HG03521 (cell line): ENCODE results near the gene PSMA5.

Experiments used
- ATAC-seq: cut with Tn5 transposase; IDR thresholded peaks from one replicate; pipeline ENCODE4 v1.9.1; 2021; ENCODE audit warnings: mild to moderate bottlenecking, moderate library complexity; ENCODE audit not compliant: unreplicated experiment

The PSMA5 gene

GRCh38 chr1:109371341-109371739 lies 54.9 kb downstream of the PSMA5 start:
- no peak for ATAC-seq

DNA sequence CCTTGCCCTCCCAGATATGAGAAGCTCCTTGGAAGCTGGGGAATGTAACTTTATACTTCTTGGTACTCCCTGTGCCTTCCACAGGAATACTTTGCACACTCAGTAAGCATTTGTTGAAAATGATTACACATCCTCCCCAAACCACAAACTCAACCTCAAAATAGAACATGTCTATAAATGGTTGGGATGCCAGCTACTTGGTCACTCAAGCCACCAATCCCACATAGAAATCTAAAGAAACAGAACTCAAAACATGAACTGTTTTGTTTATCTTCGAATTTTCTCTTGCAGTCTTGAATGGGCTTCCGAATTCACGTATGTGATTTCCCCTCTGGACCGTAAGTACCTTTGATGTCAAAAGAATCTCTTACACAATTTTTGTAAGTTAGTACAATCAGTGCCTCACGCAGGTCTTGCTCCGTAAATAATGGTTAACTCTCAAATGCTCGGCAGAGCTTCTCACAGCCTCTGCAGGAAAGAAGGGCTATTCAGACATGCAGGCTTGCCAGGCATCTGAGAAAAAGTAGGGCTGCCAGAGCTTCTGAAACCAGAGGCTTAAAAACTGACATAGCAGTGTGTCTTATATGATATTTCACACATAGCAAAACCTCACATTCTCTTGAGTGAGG lies 55.4 kb downstream of the PSMA5 start:
- ATAC-seq, result no peak

DNA sequence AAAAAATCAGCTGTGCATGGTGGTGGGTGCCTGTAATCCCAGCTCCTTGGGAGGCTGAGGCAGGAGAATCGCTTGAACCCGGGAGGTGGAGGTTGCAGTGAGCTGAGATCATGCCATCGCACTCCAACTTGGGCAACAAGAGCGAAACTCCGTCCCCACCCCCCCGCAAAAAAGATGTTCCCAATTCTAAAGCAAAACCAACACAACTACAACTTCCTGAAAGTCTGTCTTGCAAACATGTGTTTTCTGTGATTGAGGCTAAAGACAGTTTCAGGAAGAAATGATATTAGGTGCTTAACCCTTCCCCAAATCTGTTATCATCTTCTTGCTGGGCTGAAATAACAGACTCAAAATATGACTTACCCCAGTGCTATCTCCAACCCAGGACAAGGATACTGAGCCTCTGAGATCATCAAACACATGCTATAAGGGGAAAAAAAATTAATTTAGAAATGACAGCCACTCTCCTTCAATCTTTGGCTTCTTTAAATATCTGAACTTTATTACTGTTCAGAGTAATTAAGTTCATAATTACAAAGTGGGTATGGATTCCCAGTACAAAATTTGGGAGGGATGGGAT lies 57.0 kb downstream of the PSMA5 start:
- no peak for ATAC-seq

DNA sequence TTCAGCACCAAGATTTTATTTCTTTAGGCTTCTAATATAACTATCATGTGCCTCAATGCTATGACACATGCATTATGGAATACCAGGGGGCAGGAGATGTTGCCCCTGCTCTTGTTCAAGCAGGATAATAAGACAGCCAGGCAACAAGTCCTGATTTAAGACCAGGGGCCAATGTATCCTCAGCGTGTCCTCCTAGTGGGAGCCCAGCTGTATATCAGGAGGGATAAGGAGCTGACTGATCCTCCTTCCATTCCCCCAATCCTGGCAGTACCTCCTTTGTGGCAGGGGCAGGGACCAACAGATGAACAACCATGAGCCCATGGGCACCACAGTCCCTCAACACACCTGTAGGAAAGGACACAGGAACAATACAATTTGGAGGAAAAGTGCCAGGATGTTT lies 57.8 kb downstream of the PSMA5 start:
- ATAC-seq, result no peak

- ATAC-seq, result no peak
Measured at GRCh38 chr1:109367626-109368025, 58.6 kb downstream of the PSMA5 start.

DNA sequence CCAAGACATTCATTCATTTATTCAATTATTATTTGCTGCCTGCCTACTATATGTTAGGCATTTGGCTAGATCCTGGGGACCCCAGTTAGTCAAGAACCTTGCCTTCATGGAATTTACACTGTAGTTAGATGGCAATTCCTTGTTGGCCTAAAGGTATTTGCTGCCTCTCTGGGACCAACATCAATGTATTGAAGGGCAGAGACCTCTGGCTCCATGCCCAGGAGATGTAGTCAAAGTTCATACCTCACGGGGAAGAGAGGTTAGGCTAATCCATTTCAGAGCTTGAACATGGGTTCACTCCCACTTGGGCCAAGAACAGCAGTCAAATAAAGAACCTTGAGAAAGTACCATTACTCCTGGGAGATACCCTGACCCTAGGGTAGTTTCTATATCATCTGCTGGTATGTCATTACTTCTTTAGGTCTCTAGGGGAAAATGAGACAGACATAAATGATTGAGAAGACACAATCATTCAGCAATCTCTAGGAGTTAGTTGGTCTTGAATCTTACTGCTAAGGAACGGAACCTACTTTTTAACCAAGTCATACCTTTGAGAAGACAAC lies 60.5 kb downstream of the PSMA5 start:
- no peak for ATAC-seq

- no peak for ATAC-seq
Measured at GRCh38 chr1:109361649-109362048, 64.6 kb downstream of the PSMA5 start.

GRCh38 chr1:109361069-109361468 lies 65.2 kb downstream of the PSMA5 start:
- no peak for ATAC-seq

DNA sequence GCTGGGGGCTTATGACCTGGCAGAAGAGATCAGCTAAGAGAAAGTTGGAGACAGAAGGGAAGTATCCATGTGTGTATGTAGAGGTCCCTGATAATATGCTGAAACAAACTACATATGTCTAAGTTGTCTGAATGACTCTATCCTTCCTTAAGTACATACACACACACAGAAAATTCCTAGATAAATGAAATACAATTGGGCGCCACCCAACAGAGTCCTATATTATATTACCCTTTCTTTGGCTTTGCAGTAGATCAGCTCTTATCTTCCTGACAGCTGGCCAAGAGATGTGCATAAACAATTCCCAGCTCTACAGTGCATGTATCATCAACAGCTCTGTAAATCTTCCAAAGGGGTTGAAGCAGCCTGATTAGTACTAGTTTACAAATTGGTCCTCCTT lies 68.6 kb downstream of the PSMA5 start:
- ATAC-seq, result no peak

DNA sequence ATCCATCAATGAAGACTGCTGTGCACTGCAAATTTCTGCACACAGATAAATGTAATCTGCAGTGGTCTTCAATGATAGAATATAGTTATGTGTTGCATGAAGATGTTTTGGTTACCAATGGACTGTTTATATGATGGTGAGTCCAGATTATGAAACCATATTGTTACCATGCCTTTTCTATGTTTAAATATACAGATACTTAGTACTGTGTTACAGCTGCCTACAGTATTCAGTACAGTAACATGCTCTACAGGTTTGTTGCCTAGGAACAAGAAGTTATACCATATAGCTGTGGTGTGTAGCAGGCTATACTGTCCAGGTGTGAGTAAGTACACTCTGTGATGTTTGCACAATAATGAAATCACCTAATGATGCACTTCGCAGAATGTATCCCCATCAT lies 69.3 kb downstream of the PSMA5 start:
- ATAC-seq, result no peak

DNA sequence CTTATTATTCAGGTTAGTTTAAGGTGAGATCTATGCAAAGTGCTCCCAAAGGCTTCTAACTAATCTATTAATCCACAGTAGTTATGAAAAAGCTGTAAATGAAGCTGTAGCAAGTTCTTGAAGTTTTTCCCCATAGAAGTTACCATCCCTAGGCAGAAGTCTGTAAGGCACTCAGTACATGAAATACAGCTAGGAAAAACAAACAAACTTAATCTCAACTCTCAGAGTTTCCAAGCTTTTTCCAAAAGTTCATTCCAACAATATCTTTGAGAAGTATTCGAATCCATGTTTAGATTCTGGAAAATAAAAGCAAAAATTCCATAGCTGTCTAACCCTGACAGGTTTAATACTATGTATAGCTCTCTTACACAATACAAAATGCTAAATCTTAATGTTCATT lies 69.7 kb downstream of the PSMA5 start:
- no peak for ATAC-seq

GRCh38 chr1:109354929-109355328 lies 71.3 kb downstream of the PSMA5 start:
- ATAC-seq, result no peak

DNA sequence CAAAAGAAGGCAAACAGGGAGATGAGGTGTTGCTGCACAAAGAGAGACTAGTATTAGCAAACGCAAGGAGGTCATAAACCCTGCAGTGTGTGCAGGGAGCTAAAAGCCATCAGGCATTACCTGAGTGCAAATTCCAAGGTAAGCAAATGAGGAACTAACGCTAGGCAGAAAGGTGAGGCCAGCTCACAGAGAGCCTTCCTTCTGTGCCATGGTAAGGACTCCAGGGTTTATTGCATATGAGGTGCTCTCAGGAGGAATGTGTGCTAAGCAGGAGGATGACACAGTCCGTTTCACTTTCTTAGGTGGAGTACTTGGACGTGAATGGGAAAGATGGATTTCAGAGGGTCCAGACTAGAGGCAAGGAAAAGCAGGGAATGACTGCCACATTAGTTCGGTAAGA lies 74.8 kb downstream of the PSMA5 start:
- no peak for ATAC-seq

- ATAC-seq, result no peak
Measured at GRCh38 chr1:109350655-109351054, 75.6 kb downstream of the PSMA5 start.

DNA sequence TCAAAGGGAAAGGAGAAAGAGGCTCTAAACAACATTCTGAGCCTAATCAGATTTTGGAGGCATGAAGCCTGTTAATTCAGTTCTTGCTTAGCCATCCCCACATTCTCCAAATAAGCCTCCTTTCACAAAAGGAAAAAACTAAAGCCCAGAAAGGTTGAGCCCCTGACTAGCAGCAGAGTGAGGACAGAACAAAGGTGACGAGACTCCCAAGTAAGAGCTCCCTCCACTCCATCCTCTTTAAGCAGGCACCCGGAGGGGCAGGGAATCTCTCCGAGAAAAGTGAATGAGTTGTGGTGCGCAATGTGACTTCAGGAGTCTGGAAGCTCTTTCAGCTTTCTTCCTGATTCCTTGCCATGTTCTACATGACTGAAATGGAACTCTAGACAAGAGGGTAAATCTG lies 76.1 kb downstream of the PSMA5 start:
- no peak for ATAC-seq
